ENCODE measurements around the gene ATAD5.
"Not testable (repeated sequence)": the region's sequence is repeated elsewhere in the genome, so short reads cannot be mapped to it uniquely, and the experiment has no call there.

ATAD5 gene

GRCh38 chr17:30917050-30917449, 85.3 kb downstream of the ATAD5 start:
- DNase-seq, result no peak

- peak; percentile 69 for DNase-seq
Measured at GRCh38 chr17:30920282-30920681, 88.5 kb downstream of the ATAD5 start.

- DNase-seq, result no peak
Measured at GRCh38 chr17:30920683-30921543, 89.1 kb downstream of the ATAD5 start.

GRCh38 chr17:30921544-30922196, 89.9 kb downstream of the ATAD5 start, which contains the start of gene ADAP2:
TSS of gene ADAP2 (plus strand) at chr17:30921945. CDS start at chr17:30922015, 70 bp downstream.
- peak; percentile 81 for DNase-seq

GRCh38 chr17:30922235-30923030, 90.7 kb downstream of the ATAD5 start:
- no peak for DNase-seq

- no peak for DNase-seq
Measured at GRCh38 chr17:30924341-30924740, 92.6 kb downstream of the ATAD5 start.

- no peak for DNase-seq
Measured at GRCh38 chr17:30926516-30926915, 94.8 kb downstream of the ATAD5 start.

GRCh38 chr17:30927756-30928155, 96.0 kb downstream of the ATAD5 start:
- DNase-seq, result no peak

- no peak for DNase-seq
Measured at GRCh38 chr17:30928584-30928983, 96.8 kb downstream of the ATAD5 start.

GRCh38 chr17:30929081-30929633, 97.4 kb downstream of the ATAD5 start:
- DNase-seq, result no peak

GRCh38 chr17:30929861-30930260, 98.1 kb downstream of the ATAD5 start:
- DNase-seq, result not testable (repeated sequence)

- DNase-seq, result no peak
Measured at GRCh38 chr17:30930495-30930894, 98.7 kb downstream of the ATAD5 start.

- not testable (repeated sequence) for DNase-seq
Measured at GRCh38 chr17:30931582-30931981, 99.8 kb downstream of the ATAD5 start.

GRCh38 chr17:30933966-30934365, 102.2 kb downstream of the ATAD5 start:
- DNase-seq, result no peak

- no peak for DNase-seq
Measured at GRCh38 chr17:30939051-30939689, 107.4 kb downstream of the ATAD5 start.

- no peak for DNase-seq
Measured at GRCh38 chr17:30942308-30943079, 110.7 kb downstream of the ATAD5 start.

Data from islet precursor cell (in vitro differentiated cells).